HepG2 (cell line): ENCODE data around the gene EIF5. TPM values are rescaled to one million over a fixed set of nuclear protein-coding genes. Genes with fewer than 3 reads are reported as not detected.

Experiments used
- ARNTL ChIP-seq: sonication (generic); formaldehyde crosslinking; IDR thresholded peaks from 2 replicates; pipeline ENCODE4 v1.4.0; 2020; ENCODE audit warnings: mild to moderate bottlenecking, missing genetic modification reagents
- JDP2 ChIP-seq: sonication (generic); formaldehyde crosslinking; IDR thresholded peaks from 2 replicates; pipeline ENCODE4 v1.8.1; 2022; ENCODE audit warnings: missing genetic modification reagents, borderline replicate concordance
- PCBP1 ChIP-seq: fragments of 200-400 bp; formaldehyde crosslinking; IDR thresholded peaks from 2 replicates; pipeline ENCODE4 v1.6.1; 2017; ENCODE audit warnings: mild to moderate bottlenecking, low read depth, low read length, borderline replicate concordance
- PRMT3 ChIP-seq: sonication (generic); formaldehyde crosslinking; IDR thresholded peaks from 2 replicates; pipeline ENCODE4 v1.8.1; 2022; ENCODE audit warnings: low read depth, mild to moderate bottlenecking, moderate library complexity, missing genetic modification reagents, borderline replicate concordance
- SALL1 ChIP-seq: sonication (generic); formaldehyde crosslinking; IDR thresholded peaks from 2 replicates; pipeline ENCODE4 v1.8.0; 2022; ENCODE audit warnings: mild to moderate bottlenecking, missing genetic modification reagents
- SIX1 ChIP-seq: sonication (generic); formaldehyde crosslinking; IDR thresholded peaks from 2 replicates; pipeline ENCODE4 v1.4.0; 2020; ENCODE audit warnings: missing genetic modification reagents, borderline replicate concordance
- TARDBP ChIP-seq: sonication (generic); formaldehyde crosslinking; IDR thresholded peaks from 2 replicates; pipeline ENCODE4 v1.8.0; 2022; ENCODE audit warnings: mild to moderate bottlenecking, missing genetic modification reagents
- ZBTB21 ChIP-seq: sonication (generic); formaldehyde crosslinking; IDR thresholded peaks from 2 replicates; pipeline ENCODE4 v1.4.0; 2020; ENCODE audit warnings: missing genetic modification reagents
- ZNF746 ChIP-seq: sonication (generic); formaldehyde crosslinking; IDR thresholded peaks from 2 replicates; pipeline ENCODE4 v1.8.0; 2022; ENCODE audit warnings: mild to moderate bottlenecking, missing genetic modification reagents
- ZZZ3 ChIP-seq: sonication (generic); formaldehyde crosslinking; IDR thresholded peaks from 2 replicates; pipeline ENCODE4 v1.4.0; 2020; ENCODE audit warnings: missing genetic modification reagents, mild to moderate bottlenecking, borderline replicate concordance
- polyA plus RNA-seq, 8 experiments: library from polyadenylated mRNA; depleted of rRNA in 3 of 8; stranded (reverse) in 7 of 8; unstranded in 1 of 8; fragments of >200 nt; fragmentation: Illumina TruSeq in 4 of 8; extraction: Trizol in 4 of 8; gene quantifications; 2 replicates each; pipeline versions ENCODE4 v1.2.1 to v1.2.3, GENCODE V29; 2011 to 2016; ENCODE audit warnings: low read depth in 4 of 8, missing spikeins in 1 of 8, mixed read lengths in 1 of 8; ENCODE audit not compliant: insufficient read depth in 1 of 8
- total RNA-seq, 5 experiments: library from RNA; depleted of rRNA; stranded (reverse); fragments of >200 nt; fragmentation: Illumina TruSeq; extraction: Trizol; gene quantifications; 2 replicates each; pipeline ENCODE4 v1.2.3, GENCODE V29; 2016; ENCODE audit warnings: low read depth in 1 of 5
- TF ChIP-seq, protein P1 (sequence below): sonication (generic); formaldehyde crosslinking; IDR thresholded peaks from 2 replicates; pipeline ENCODE4 v1.9.0; 2022; ENCODE audit warnings: low read depth, missing genetic modification reagents
- TF ChIP-seq, protein P2 (sequence below): sonication (generic); formaldehyde crosslinking; IDR thresholded peaks from 2 replicates; pipeline ENCODE4 v1.8.1; 2023; ENCODE audit warnings: mild to moderate bottlenecking, moderate library complexity, missing genetic modification reagents
- TF ChIP-seq, protein P3 (sequence below): IDR thresholded peaks from 2 replicates; pipeline ENCODE4 v1.6.1; 2016; ENCODE audit warnings: missing biosample characterization, missing genetic modification reagents, low read depth
- TF ChIP-seq, protein P4 (sequence below): fragments of 450-650 bp; IDR thresholded peaks from 2 replicates; pipeline ENCODE4 v1.6.1; 2017
- TF ChIP-seq, protein P5 (sequence below): sonication (generic); formaldehyde crosslinking; conservative IDR thresholded peaks from 2 replicates; pipeline ENCODE4 v1.8.0; 2022; ENCODE audit warnings: mild to moderate bottlenecking, moderate library complexity, missing genetic modification reagents

The EIF5 gene
- total and polyA plus RNA-seq, 2 of the 13 experiments (the other 11 are each of a cell fraction or from before 2014, with no cell fraction given) = 189 to 281 TPM

DNA sequence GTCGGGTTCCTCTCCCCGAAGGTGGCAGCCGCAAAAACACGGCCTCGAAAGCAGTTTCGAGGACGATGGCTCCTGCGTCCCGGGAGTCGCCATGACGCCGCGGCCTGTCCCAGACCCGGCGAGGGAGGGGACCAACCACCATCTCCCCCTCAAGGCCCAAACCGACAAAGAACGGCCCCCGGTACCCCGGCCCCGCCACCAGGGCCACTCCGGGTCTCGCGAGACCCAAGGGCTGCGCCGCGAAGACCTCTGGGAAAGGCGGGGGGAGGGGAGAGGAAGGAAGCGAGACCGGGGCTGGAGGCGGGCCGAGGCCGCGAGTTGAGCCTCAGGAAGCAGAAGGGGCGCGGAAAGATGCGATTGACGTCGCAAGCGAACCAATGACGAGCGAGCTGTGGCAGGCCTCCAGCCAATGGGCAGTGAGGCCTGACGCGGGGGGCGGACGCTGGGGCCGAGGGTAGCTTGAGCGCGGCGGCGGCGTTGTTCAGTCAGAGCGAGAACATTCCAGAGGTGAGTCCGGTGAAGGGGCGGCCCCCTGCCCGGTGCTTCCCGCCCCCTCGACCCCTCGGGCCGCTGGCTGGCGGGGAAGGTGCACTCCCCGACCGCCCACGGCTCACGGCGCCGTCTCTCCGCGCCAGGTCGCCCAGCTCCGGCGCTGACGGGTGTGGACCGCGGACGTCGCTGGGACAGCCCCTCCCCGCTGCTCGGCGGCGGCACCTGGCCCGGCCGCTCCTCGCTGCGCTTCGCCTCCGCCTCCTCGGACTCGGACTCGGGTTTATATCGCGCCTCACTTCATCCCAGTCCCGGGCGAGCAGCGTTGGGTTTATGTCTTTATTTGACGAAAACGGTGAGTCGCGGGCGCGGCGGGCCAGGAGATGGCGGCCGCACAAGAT is at the start of gene EIF5 (continued):
- TF ChIP-seq, protein P1, sequence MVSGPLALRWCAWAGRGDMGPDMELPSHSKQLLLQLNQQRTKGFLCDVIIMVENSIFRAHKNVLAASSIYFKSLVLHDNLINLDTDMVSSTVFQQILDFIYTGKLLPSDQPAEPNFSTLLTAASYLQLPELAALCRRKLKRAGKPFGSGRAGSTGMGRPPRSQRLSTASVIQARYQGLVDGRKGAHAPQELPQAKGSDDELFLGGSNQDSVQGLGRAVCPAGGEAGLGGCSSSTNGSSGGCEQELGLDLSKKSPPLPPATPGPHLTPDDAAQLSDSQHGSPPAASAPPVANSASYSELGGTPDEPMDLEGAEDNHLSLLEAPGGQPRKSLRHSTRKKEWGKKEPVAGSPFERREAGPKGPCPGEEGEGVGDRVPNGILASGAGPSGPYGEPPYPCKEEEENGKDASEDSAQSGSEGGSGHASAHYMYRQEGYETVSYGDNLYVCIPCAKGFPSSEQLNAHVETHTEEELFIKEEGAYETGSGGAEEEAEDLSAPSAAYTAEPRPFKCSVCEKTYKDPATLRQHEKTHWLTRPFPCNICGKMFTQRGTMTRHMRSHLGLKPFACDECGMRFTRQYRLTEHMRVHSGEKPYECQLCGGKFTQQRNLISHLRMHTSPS (CRISPR knock-in tag) = peak; percentile 49; the same call in 1 of the 2 replicates
- TF ChIP-seq TARDBP = peak; percentile 60; the same call in 1 of the 2 replicates
- TF ChIP-seq ZBTB21 = no peak
- no peak for TF ChIP-seq SIX1 (CRISPR knock-in tag)
- TF ChIP-seq, protein P2, sequence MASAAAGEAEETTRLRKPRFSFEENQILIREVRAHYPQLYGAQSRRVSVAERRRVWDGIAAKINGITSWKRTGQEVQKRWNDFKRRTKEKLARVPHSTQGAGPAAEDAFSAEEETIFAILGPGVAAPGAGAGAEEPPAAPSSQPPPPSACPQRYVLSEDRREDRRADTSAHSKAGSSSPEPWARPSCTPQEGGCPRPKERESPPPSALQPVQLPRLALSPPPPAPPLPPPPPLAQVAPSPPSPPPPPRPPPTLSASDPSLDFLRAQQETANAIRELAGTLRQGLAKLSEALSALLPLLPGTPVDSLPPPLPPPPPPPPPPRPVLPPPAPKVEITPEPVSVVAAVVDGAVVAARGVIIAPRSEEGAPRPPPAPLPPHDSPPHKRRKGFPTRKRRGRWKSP (CRISPR knock-in tag) = peak; percentile 92
- TF ChIP-seq, protein P3, sequence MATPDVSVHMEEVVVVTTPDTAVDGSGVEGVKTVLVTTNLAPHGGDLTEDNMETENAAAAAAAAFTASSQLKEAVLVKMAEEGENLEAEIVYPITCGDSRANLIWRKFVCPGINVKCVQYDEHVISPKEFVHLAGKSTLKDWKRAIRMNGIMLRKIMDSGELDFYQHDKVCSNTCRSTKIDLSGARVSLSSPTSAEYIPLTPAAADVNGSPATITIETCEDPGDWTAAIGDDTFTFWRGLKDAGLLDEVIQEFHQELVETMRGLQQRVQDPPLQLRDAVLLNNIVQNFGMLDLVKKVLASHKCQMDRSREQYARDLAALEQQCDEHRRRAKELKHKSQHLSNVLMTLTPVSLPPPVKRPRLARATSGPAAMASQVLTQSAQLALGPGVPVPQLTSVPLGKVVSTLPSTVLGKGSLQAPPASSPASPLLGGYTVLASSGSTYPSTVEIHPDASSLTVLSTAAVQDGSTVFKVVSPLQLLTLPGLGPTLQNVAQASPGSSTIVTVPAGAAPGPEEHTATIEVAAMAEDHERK (CRISPR knock-in tag) = no peak
- TF ChIP-seq ZNF746 (CRISPR knock-in tag) = 0 out of 2 replicates have a peak, but pooled peaks have one; percentile 67
- TF ChIP-seq, protein P4, sequence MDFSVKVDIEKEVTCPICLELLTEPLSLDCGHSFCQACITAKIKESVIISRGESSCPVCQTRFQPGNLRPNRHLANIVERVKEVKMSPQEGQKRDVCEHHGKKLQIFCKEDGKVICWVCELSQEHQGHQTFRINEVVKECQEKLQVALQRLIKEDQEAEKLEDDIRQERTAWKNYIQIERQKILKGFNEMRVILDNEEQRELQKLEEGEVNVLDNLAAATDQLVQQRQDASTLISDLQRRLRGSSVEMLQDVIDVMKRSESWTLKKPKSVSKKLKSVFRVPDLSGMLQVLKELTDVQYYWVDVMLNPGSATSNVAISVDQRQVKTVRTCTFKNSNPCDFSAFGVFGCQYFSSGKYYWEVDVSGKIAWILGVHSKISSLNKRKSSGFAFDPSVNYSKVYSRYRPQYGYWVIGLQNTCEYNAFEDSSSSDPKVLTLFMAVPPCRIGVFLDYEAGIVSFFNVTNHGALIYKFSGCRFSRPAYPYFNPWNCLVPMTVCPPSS = no peak
- TF ChIP-seq SALL1 (CRISPR knock-in tag) = peak; percentile 85
- TF ChIP-seq JDP2 = no peak
- no peak for TF ChIP-seq PRMT3 (CRISPR knock-in tag)
- peak; percentile 97; the same call in 1 of the 2 replicates for TF ChIP-seq PCBP1
- peak; percentile 32; the same call in 1 of the 2 replicates for TF ChIP-seq ARNTL (CRISPR knock-in tag)
- TF ChIP-seq, protein P5, sequence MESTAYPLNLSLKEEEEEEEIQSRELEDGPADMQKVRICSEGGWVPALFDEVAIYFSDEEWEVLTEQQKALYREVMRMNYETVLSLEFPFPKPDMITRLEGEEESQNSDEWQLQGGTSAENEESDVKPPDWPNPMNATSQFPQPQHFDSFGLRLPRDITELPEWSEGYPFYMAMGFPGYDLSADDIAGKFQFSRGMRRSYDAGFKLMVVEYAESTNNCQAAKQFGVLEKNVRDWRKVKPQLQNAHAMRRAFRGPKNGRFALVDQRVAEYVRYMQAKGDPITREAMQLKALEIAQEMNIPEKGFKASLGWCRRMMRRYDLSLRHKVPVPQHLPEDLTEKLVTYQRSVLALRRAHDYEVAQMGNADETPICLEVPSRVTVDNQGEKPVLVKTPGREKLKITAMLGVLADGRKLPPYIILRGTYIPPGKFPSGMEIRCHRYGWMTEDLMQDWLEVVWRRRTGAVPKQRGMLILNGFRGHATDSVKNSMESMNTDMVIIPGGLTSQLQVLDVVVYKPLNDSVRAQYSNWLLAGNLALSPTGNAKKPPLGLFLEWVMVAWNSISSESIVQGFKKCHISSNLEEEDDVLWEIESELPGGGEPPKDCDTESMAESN (CRISPR knock-in tag) = peak; percentile 7; the same call in 1 of the 2 replicates
- TF ChIP-seq ZZZ3 (CRISPR knock-in tag) = peak; percentile 86
